Astrocyte (in vitro differentiated cells and primary cell): ENCODE measurements around the gene TPPP3. TPM values are rescaled to one million over a fixed set of nuclear protein-coding genes. Genes with fewer than 3 reads are reported as not detected.

Experiments
- DNase-seq: peaks from one replicate; pipeline ENCODE4 v3.0.0-alpha.2; 2010; ENCODE audit warnings: low read depth
- FAIRE-seq: peaks from 2 replicates; lab custom pipeline; 2011; peaks lifted over from hg19 to GRCh38; lab: Jason Lieb, UNC
- H2AFZ ChIP-seq: 2 replicates; pipeline ENCODE4 v1.6.0; 2012; ENCODE audit warnings: low read depth, low read length, inconsistent platforms
- H3K27ac ChIP-seq: 2 replicates; pipeline ENCODE4 v1.5.1; 2011; ENCODE audit warnings: low read depth, low read length, inconsistent platforms
- H3K27me3 ChIP-seq: 2 replicates; pipeline ENCODE4 v1.6.0; 2011; ENCODE audit warnings: low read length, inconsistent platforms; ENCODE audit not compliant: insufficient read depth
- H3K36me3 ChIP-seq: 2 replicates; pipeline ENCODE4 v1.5.1; 2011; ENCODE audit warnings: low read length, inconsistent platforms; ENCODE audit not compliant: insufficient read depth
- H3K4me1 ChIP-seq: 2 replicates; pipeline ENCODE4 v1.5.1; 2011; ENCODE audit warnings: low read length, inconsistent platforms; ENCODE audit not compliant: insufficient read depth
- H3K4me2 ChIP-seq: 2 replicates; pipeline ENCODE4 v1.6.0; 2012; ENCODE audit warnings: low read length, inconsistent platforms
- H3K4me3 ChIP-seq: 2 replicates; pipeline ENCODE4 v1.5.1; 2011; ENCODE audit warnings: low read depth, mild to moderate bottlenecking, low read length, inconsistent platforms; ENCODE audit not compliant: insufficient read depth
- H3K79me2 ChIP-seq: 2 replicates; pipeline ENCODE4 v1.6.0; 2012; ENCODE audit warnings: mild to moderate bottlenecking, low read length, inconsistent platforms; ENCODE audit not compliant: insufficient read depth
- H3K9ac ChIP-seq: 2 replicates; pipeline ENCODE4 v1.6.0; 2012; ENCODE audit warnings: mild to moderate bottlenecking, low read length, inconsistent platforms
- H3K9me3 ChIP-seq: 2 replicates; pipeline ENCODE4 v1.5.1; 2012; ENCODE audit warnings: low read depth, mild to moderate bottlenecking, low read length, inconsistent platforms; ENCODE audit not compliant: insufficient read depth
- H4K20me1 ChIP-seq: 2 replicates; pipeline ENCODE4 v1.6.0; 2012; ENCODE audit warnings: low read length, inconsistent platforms; ENCODE audit not compliant: insufficient read depth
- H3K27ac Mint-ChIP-seq: one replicate; pipeline ENCODE4 v1.8.0; 2021; ENCODE audit warnings: mild to moderate bottlenecking, mixed read lengths; ENCODE audit not compliant: unreplicated experiment
- H3K27me3 Mint-ChIP-seq: one replicate; pipeline ENCODE4 v1.8.0; 2021; ENCODE audit warnings: low read depth, mixed read lengths; ENCODE audit not compliant: unreplicated experiment
- H3K36me3 Mint-ChIP-seq: one replicate; pipeline ENCODE4 v1.8.0; 2021; ENCODE audit warnings: low read depth, mixed read lengths; ENCODE audit not compliant: unreplicated experiment
- H3K4me1 Mint-ChIP-seq: one replicate; pipeline ENCODE4 v1.8.0; 2021; ENCODE audit warnings: low read depth, mixed read lengths; ENCODE audit not compliant: unreplicated experiment
- H3K4me3 Mint-ChIP-seq: one replicate; pipeline ENCODE4 v1.8.0; 2021; ENCODE audit warnings: mild to moderate bottlenecking, moderate library complexity, mixed read lengths; ENCODE audit not compliant: unreplicated experiment
- H3K9me3 Mint-ChIP-seq: one replicate; pipeline ENCODE4 v1.8.0; 2021; ENCODE audit warnings: mild to moderate bottlenecking, mixed read lengths; ENCODE audit not compliant: unreplicated experiment
- CTCF ChIP-seq: IDR thresholded peaks from 2 replicates; pipeline ENCODE4 v1.5.1; 2011; ENCODE audit warnings: low read depth, mild to moderate bottlenecking, inconsistent platforms, low read length, moderate library complexity; ENCODE audit not compliant: insufficient read depth
- EZH2 ChIP-seq: IDR thresholded peaks from 2 replicates; pipeline ENCODE4 v1.6.1; 2012; ENCODE audit warnings: mild to moderate bottlenecking, low read length, inconsistent platforms; ENCODE audit not compliant: insufficient read depth
- total RNA-seq: library from RNA; stranded (reverse); gene quantifications from 2 replicates; pipeline ENCODE4 v1.2.1, GENCODE V29; 2021

The TPPP3 gene
- total RNA-seq, 1 donor from 2014 or later, result 0.75 TPM

GRCh38 chr16:67423611-67424260 lies 30.4 kb upstream of the TPPP3 start:
- Histone ChIP-seq H4K20me1 (peaks cover 4% of the 10 kb centered on the region), H3K4me1 (no peaks in the 10 kb centered on the region), H3K9ac (no peak overlapping the region), H3K79me2 (no peaks in the 10 kb centered on the region), H3K4me3 (no peak overlapping the region), H3K9me3 (no peaks in the 10 kb centered on the region), H3K27me3 (peaks cover 27% of the 10 kb centered on the region), H3K27ac (no peak overlapping the region), H2AFZ (no peak overlapping the region), H3K4me2 (no peak overlapping the region), H3K36me3 (no peaks in the 10 kb centered on the region)
- Mint-ChIP-seq H3K27ac (no peak overlapping the region), H3K4me3 (no peak overlapping the region), H3K9me3 (no peaks in the 10 kb centered on the region), H3K4me1 (peaks cover 5% of the 10 kb centered on the region), H3K36me3 (no peaks in the 10 kb centered on the region), H3K27me3 (peaks cover 45% of the 10 kb centered on the region)
- TF ChIP-seq CTCF (no peak), EZH2 (no peak)
- DNase-seq (no peak), FAIRE-seq (no peak)

DNA sequence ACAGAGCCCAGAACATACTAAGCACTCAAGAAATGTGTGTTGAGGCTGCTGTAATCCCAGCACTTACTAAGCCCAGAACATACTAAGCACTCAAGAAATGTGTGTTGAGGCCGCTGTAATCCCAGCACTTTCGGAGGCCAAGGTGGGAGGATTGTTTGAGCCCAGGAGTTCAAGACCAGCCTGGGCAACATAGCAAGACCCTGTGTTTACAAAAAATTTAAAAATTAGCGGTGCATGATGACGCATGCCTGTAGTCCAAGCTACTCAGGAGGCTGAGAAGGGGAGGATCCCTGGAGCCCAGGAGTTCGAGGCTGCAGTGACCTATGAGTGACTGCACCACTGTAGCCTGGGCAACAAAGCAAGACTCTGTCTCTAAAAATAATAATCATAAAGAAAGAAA lies 29.7 kb upstream of the TPPP3 start:
- Histone ChIP-seq H2AFZ (no peak overlapping the region), H3K4me1 (no peaks in the 10 kb centered on the region), H4K20me1 (no peaks in the 10 kb centered on the region), H3K9ac (no peak overlapping the region), H3K9me3 (no peaks in the 10 kb centered on the region), H3K4me2 (no peak overlapping the region), H3K79me2 (no peaks in the 10 kb centered on the region), H3K4me3 (no peak overlapping the region), H3K27ac (no peak overlapping the region), H3K27me3 (peaks cover 24% of the 10 kb centered on the region), H3K36me3 (no peaks in the 10 kb centered on the region)
- no peak for TF ChIP-seq CTCF
- no peak for TF ChIP-seq EZH2
- Mint-ChIP-seq H3K27me3 (peaks cover 41% of the 10 kb centered on the region), H3K36me3 (no peaks in the 10 kb centered on the region), H3K4me3 (no peak overlapping the region), H3K4me1 (peaks cover 5% of the 10 kb centered on the region), H3K27ac (no peak overlapping the region), H3K9me3 (no peaks in the 10 kb centered on the region)
- FAIRE-seq (no peak), DNase-seq (no peak)

- Histone ChIP-seq H3K79me2 (no peaks in the 10 kb centered on the region), H2AFZ (no peak overlapping the region), H3K4me2 (no peak overlapping the region), H3K27me3 (peaks cover 18% of the 10 kb centered on the region), H3K27ac (no peak overlapping the region), H3K4me1 (no peaks in the 10 kb centered on the region), H3K9ac (no peak overlapping the region), H3K9me3 (no peaks in the 10 kb centered on the region), H3K36me3 (no peaks in the 10 kb centered on the region), H4K20me1 (no peaks in the 10 kb centered on the region), H3K4me3 (no peak overlapping the region)
- Mint-ChIP-seq H3K27me3 (peaks cover 35% of the 10 kb centered on the region), H3K4me1 (peaks cover 2% of the 10 kb centered on the region), H3K9me3 (no peaks in the 10 kb centered on the region), H3K27ac (no peak overlapping the region), H3K36me3 (no peaks in the 10 kb centered on the region), H3K4me3 (no peak overlapping the region)
- no peak for TF ChIP-seq EZH2
- no peak for TF ChIP-seq CTCF
- DNase-seq, result no peak
- FAIRE-seq, result no peak
These were observed 27.7 kb upstream of the TPPP3 start for GRCh38 chr16:67421030-67421429.
